Ovary (tissue), 3 donors: Measurements from ENCODE around the gene LAMA1.

Experiments
- POLR2A ChIP-seq: fragments of 450-650 bp; IDR thresholded peaks from one replicate; pipeline ENCODE4 v1.6.1; 2017; ENCODE audit warnings: antibody characterized with exemption, mild to moderate bottlenecking, moderate library complexity
- TF ChIP-seq, protein P1 (sequence below), 3 donors: fragments of 450-650 bp in 2 of 3; fragments of 200-600 bp in 1 of 3; IDR thresholded peaks; one replicate each; pipeline versions ENCODE4 v1.5.1 to v1.8.0; 2016 to 2022; ENCODE audit warnings: antibody characterized with exemption in 3 of 3, mild to moderate bottlenecking in 1 of 3
- donor health status: DM: no; HTN: no; CAD: no.

DNA sequence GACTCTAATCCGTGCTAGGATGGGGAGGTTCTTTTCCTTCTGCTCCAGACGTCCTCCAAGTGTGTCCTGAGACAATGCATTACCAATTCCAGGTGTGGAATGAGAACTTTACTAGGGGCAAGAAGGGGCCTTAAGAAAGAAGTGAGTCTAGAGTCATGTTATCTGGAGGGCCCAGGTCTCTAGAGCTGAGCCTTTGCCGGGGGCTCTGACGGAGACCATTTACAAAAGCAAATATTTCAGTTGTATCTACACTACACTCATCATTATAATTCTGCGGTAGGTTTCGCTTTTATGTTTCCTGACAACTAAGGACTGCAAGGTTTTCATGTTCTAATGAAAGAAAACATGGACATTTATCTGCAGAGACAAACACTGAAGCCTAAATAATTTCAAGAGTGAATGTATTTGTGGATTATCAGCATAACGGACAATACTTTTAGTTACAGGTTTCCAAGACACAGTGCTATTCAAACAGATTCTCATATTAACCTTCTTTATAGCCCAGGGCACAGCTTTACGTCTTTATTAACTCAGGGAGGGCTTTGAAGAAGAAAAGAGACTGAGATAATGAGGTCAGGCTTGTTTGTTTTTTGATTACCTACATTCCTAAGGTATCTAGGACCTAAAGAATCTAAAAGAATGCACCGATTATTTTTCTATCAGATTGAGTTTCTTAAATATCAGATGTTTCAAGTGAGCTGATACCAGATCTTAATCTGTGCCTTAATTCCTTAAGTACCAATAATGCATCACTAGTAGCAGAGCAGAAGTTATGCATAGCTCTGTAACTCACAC, 15.0 kb upstream of the LAMA1 start:
- TF ChIP-seq, protein P1, sequence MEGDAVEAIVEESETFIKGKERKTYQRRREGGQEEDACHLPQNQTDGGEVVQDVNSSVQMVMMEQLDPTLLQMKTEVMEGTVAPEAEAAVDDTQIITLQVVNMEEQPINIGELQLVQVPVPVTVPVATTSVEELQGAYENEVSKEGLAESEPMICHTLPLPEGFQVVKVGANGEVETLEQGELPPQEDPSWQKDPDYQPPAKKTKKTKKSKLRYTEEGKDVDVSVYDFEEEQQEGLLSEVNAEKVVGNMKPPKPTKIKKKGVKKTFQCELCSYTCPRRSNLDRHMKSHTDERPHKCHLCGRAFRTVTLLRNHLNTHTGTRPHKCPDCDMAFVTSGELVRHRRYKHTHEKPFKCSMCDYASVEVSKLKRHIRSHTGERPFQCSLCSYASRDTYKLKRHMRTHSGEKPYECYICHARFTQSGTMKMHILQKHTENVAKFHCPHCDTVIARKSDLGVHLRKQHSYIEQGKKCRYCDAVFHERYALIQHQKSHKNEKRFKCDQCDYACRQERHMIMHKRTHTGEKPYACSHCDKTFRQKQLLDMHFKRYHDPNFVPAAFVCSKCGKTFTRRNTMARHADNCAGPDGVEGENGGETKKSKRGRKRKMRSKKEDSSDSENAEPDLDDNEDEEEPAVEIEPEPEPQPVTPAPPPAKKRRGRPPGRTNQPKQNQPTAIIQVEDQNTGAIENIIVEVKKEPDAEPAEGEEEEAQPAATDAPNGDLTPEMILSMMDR (IDR thresholded peaks at IDR 0.05) = no peak
- TF ChIP-seq POLR2A = no peak
